NOMO-1 (cell line): Measurements from ENCODE around the gene RAD18.

Experiments
- DNase-seq, 2 experiments: peaks; one replicate each; lab custom pipeline; 2025; ENCODE audit not compliant: unreplicated experiment in 2 of 2; lab: John Stamatoyannopoulos, UW

The RAD18 gene, protein sequence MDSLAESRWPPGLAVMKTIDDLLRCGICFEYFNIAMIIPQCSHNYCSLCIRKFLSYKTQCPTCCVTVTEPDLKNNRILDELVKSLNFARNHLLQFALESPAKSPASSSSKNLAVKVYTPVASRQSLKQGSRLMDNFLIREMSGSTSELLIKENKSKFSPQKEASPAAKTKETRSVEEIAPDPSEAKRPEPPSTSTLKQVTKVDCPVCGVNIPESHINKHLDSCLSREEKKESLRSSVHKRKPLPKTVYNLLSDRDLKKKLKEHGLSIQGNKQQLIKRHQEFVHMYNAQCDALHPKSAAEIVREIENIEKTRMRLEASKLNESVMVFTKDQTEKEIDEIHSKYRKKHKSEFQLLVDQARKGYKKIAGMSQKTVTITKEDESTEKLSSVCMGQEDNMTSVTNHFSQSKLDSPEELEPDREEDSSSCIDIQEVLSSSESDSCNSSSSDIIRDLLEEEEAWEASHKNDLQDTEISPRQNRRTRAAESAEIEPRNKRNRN

GRCh38 chr3:8963137-8963853 is at the start of gene RAD18:
Gene RAD18 (minus strand): TSS chr3:8963472. CDS start chr3:8963385, 87 bp downstream.
- DNase-seq = peak; percentile 80 to 94

- no peak for DNase-seq
These were observed 49.2 kb upstream of the RAD18 start for GRCh38 chr3:9012521-9012920.

- no peak for DNase-seq
These were observed 46.8 kb upstream of the RAD18 start for GRCh38 chr3:9009976-9010545.

- DNase-seq = no peak
These were observed 45.4 kb upstream of the RAD18 start for GRCh38 chr3:9008550-9009255.

DNA sequence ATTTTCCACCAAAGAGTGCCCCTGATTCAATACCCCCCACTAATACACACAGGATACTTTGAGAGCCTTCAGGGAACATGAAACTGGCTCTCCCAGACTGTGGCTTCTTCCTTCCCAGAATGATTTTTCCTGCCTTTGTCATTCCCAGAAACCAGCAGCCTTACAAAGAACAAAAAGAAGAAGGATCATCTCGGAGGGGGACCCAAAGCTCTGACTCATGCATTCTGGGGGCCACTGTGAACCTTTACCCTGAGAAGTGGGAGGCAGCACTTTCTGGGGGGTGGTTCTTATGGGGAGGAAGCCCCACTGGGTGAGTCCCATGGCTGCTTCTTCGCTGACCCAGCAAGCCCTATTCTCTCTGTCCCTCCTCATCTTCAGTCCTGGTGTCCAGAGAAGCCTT is 44.7 kb upstream of the RAD18 start:
- no peak for DNase-seq

DNA sequence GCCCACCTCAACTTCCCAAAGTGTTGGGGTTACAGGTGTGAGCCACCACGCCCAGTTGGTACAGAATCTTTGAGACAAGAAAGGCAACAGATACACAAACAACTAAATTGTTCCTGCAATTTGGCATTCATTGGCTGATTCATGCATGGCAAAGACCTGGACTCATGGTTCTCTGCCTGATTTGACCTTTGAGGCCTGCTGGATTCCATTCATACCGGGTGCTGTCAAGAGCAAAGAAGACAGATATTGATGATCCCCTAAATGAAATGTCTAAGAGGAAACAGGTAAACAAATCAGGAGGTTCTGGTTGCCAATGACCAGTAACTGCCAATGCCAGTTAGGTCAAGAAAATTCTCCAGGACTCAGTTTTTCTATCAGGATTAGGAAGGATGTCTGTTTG is 43.9 kb upstream of the RAD18 start:
- DNase-seq = no peak

GRCh38 chr3:9000041-9000440 is 36.8 kb upstream of the RAD18 start:
- no peak for DNase-seq

DNA sequence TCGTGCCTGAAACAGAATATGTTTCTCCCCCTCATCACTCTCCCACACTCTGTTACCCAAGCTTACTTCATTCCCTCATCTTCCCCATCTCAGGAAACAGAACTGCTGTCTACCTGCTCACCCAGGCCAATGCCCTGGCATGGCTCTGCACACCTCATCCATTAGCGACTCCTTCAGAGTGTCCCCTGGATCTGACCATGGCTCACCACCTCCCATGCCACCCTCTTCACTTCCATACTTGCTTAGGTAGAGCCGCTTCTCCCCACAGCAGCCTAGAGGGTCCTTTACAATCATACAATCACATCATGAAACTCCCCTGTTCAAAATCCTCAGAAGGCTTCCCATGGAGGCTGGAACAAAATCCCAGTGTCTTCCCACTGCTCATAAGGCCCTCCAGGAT is 33.9 kb upstream of the RAD18 start:
- no peak for DNase-seq

DNA sequence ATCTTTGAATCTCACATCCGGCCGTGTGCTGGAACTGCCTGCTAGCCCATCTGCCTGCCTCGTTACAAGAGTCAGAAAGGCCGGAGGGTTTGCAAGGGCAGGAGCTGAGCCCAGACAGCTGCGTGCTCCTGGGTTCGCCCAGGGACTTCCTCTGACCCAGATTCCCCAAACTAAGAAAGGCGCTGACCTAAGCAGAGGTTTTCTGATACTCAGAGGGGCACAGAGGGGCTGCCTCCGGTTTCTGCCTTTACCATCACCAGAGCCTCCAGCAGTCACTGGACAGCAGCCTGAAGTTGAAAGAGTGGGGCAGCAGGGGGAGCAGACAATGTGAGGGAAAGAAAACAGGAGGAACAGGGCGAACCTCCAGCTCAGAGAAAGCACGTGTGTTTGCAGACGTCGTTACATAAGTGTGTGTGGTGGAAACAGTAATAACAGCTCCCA is 33.4 kb upstream of the RAD18 start:
- DNase-seq = no peak

GRCh38 chr3:8996216-8996615 is 32.9 kb upstream of the RAD18 start:
- no peak for DNase-seq

- no peak for DNase-seq
These were observed 31.0 kb upstream of the RAD18 start for GRCh38 chr3:8994226-8994625.

GRCh38 chr3:8993331-8993730 is 30.1 kb upstream of the RAD18 start:
- DNase-seq = no peak

GRCh38 chr3:8992854-8993253 is 29.6 kb upstream of the RAD18 start:
- no peak for DNase-seq

GRCh38 chr3:8992199-8992598 is 28.9 kb upstream of the RAD18 start:
- DNase-seq = no peak

DNA sequence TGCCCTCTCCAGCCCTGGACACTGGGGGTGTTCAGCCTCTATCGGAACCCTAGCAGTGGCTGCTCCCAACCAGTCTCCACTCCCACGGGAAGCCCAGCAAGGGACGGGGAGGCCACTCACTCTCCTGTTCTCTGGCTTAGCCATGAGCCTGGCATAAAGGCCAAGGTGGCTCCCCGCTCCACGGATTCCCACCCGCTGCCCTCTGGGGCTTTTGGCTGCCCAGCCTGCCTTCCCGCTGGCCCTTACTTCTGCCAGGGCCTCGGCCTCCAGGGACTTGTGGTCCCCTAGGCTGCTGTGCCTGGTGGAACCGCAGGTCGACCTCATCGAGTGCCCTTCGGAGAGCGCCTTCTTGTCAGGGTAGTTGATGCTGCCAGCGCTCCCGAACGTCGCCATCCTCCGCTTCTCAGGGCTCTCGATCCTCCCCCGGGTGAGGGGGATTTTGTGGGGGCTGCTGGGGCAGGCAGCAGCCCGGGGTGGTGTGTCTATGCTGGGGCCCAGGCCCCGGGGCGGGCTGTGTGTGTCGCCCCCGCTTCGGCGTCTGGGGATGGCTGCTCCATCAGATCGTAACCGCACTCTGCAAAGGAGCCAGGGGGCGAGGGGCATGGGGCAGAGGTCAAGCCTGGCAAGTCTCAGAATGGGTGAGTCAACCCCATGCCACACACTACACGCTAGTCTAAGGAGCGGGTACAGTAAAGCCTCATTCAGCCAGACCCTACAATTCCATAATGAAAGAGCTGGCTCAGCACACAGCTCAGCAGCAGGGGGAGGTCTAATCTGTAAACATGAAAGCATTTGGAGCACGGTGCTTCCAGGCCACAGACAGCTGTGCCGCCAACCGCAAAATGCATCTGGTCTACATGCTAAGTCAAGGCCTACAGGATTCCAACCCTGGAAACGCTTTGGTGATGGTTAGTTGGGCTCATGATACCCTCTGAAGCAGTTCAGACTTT is 27.3 kb upstream of the RAD18 start:
- no peak for DNase-seq

DNA sequence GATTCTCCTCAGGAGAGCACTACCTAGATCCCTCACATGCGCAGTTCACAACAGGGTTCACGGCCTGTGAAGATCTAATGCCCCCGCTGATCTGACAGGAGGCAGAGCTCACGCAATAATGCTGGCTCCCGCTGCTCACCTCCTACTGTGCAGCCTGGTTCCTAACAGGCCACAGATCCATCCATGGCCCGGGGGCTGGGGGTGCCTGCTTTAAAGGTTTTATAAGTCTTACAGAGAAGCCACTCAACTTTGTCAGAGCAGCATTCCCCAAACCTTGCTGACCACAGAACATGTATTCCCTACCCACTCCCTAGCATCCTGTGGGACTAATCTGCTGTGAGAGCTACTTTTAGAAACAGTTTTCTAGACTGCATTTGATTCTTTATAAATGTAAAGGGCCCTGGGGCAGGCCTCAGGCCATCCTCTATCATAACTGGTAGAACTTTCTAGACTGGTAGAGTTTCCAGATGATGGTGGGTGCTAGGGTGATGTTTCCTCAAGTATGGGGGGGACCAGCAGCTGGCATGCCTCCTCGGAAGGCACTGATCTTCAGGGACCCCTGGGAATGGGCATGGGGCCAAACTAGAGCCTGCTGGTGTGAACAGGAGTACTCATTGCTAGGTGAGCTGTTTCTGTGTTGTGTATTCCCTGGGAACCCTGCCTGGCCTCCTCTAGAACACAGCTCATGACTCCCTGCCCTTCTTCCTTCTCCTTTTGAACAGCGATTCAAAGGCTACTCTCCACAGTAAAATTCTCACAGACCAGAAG is 25.7 kb upstream of the RAD18 start:
- no peak for DNase-seq

GRCh38 chr3:8988384-8988655 is 25.0 kb upstream of the RAD18 start:
- DNase-seq = no peak

DNA sequence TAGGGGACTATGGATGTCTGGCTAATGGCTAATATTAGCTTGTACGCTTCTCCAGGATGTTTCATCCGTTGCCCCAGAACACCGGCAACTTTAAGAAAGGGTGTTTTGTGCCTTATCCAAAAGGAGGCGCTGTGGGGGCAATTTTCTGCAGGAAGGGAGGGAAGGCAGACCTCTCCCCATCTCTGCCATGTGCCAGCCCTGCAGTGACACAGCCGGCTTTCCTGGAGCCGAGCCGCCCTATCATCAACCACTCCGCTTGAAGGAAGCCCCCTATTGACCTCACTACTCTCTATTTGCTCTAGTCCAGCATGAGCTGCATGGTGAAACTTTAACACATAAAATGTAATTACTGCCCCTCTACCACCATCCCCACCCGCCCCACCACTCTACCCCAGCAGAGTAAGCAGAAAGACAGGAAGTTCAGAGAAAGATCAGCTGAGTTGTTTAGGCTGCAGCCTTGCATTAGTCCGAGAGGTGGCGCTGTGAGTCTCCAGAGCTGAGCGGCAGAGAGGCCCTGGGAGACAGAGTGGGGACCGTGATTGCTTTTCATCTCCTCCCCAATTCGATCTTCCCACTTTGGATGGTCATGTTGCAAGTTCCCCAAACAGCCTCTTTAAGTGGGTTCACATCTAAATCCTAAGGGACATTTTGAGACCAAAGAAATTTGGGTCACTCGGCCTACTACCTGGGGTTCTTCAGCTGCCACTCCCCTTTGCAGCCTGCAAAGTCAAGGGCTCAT is 24.5 kb upstream of the RAD18 start:
- DNase-seq = peak; percentile 41 to 42

GRCh38 chr3:8987226-8987625 is 24.0 kb upstream of the RAD18 start:
- DNase-seq = no peak
